ENCODE measurements around the gene PTRH2.
"Not testable (repeated sequence)": the region's sequence is repeated elsewhere in the genome, so short reads cannot be mapped to it uniquely, and the experiment has no call there.

The PTRH2 gene

GRCh38 chr17:59666235-59666634 lies 41.0 kb downstream of the PTRH2 start:
- H3K36me3 Mint-ChIP-seq: peaks cover 100% of the 10 kb centered on the region
- H3K9me3 Mint-ChIP-seq: no peaks in the 10 kb centered on the region

DNA sequence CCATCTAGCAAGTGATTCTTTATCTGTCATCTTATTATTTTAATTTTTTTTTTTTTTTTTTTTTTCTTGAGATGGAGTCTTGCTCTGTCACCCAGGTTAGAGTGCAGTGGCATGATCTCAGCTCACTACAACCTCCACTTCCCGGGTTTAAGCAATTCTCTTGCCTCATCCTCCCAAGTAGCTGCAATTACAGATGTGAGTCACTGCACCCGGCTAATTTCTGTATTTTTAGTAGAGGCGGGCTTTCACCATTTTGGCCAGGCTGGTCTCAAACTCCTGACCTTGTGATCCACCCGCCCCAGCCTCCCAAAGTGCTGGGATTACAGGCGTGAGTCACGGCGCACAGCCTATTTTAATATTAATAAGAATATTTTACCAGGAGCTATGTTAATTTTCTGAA lies 50.6 kb downstream of the PTRH2 start:
- not testable (repeated sequence) for DNase-seq (ENCODE audit: low spot score in 2 of 2); H3K4me1 Mint-ChIP-seq; ATAC-seq; H3K27ac Mint-ChIP-seq; H3K4me3 Mint-ChIP-seq; H3K9me3 Mint-ChIP-seq
- peaks cover 100% of the 10 kb centered on the region for H3K36me3 Mint-ChIP-seq

More at GRCh38 chr17:59666235-59666634, 41.0 kb downstream of the PTRH2 start:
- Mint-ChIP-seq H3K4me3 (no peak overlapping the region), H3K27ac (no peak overlapping the region), H3K4me1 (no peaks in the 10 kb centered on the region)
- ATAC-seq (no peak), DNase-seq (ENCODE audit: low spot score in 2 of 2) (no peak)

GRCh38 chr17:59652119-59652518 lies 55.1 kb downstream of the PTRH2 start:
- no peak overlapping the region for H3K27ac Mint-ChIP-seq
- H3K9me3 Mint-ChIP-seq: no peaks in the 10 kb centered on the region
- H3K4me3 Mint-ChIP-seq: no peak overlapping the region
- no peak for ATAC-seq
- no peak for DNase-seq (ENCODE audit: low spot score in 2 of 2)
- peaks cover 100% of the 10 kb centered on the region for H3K36me3 Mint-ChIP-seq
- peaks cover 27% of the 10 kb centered on the region for H3K4me1 Mint-ChIP-seq

GRCh38 chr17:59651346-59651745 lies 55.9 kb downstream of the PTRH2 start:
- H3K9me3 Mint-ChIP-seq: no peaks in the 10 kb centered on the region
- no peak overlapping the region for H3K27ac Mint-ChIP-seq
- H3K4me3 Mint-ChIP-seq: no peak overlapping the region
- no peak for DNase-seq (ENCODE audit: low spot score in 2 of 2)
- H3K36me3 Mint-ChIP-seq: peaks cover 100% of the 10 kb centered on the region
- peaks cover 27% of the 10 kb centered on the region for H3K4me1 Mint-ChIP-seq
- peak; percentile 72 for ATAC-seq

- ATAC-seq: peak; percentile 71
- Mint-ChIP-seq H3K9me3 (no peaks in the 10 kb centered on the region), H3K4me1 (peaks cover 27% of the 10 kb centered on the region), H3K27ac (no peak overlapping the region), H3K36me3 (peaks cover 100% of the 10 kb centered on the region), H3K4me3 (no peak overlapping the region)
- no peak for DNase-seq (ENCODE audit: low spot score in 2 of 2)
These were observed 56.6 kb downstream of the PTRH2 start for GRCh38 chr17:59650642-59651041.

DNA sequence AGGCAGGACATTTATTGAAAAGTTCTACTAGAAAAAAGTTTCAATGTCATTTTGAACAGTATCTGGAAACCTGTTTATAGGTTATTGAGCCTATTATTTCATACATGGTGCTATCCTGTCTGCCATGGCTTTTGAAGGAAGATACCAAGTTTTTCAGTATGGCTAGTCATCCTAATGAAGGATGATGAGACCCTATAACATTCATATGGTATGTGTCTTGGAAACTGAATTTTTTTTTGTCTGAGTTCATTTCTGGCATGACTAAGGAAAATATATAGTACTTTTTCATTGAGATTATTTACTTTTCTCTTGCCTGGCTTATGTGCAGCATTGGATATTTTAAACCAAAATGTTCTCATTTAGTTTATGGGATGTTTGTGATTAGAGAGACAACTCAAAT lies 57.3 kb downstream of the PTRH2 start:
- no peak for DNase-seq (ENCODE audit: low spot score in 2 of 2)
- Mint-ChIP-seq H3K9me3 (no peaks in the 10 kb centered on the region), H3K36me3 (peaks cover 100% of the 10 kb centered on the region), H3K4me3 (no peak overlapping the region), H3K27ac (peak overlapping the region; percentile 12), H3K4me1 (peaks cover 27% of the 10 kb centered on the region)
- no peak for ATAC-seq

Data from stimulated activated effector memory CD8-positive, alpha-beta T cell treated with anti-CD3 and anti-CD28 coated beads, Interleukin-12 subunit alpha, Interleukin-12 subunit beta, amount 100 ng/mL, for 72 hours (primary cell).